Cerebellar nuclear complex (tissue), 1 donor: Measurements from ENCODE around the gene SQSTM1.
"Not testable (repeated sequence)": the region's sequence is repeated elsewhere in the genome, so short reads cannot be mapped to it uniquely, and the experiment has no call there.

ENCODE experiments used
- DNase-seq, 2 experiments: peaks; one replicate each; lab custom pipeline; 2025; lab: John Stamatoyannopoulos, UW

SQSTM1 gene

GRCh38 chr5:179820483-179821297 lies at the start of gene SQSTM1:
SQSTM1 (plus strand) TSS chr5:179820905; CDS start chr5:179820937, 32 bp downstream.
- no peak for DNase-seq

GRCh38 chr5:179771311-179771895 lies 49.3 kb upstream of the SQSTM1 start:
- no peak for DNase-seq

GRCh38 chr5:179772351-179772750 lies 48.4 kb upstream of the SQSTM1 start:
- DNase-seq, result no peak

GRCh38 chr5:179773686-179774040 lies 47.0 kb upstream of the SQSTM1 start:
- no peak for DNase-seq

GRCh38 chr5:179774442-179774841 lies 46.3 kb upstream of the SQSTM1 start:
- no peak for DNase-seq

- no peak for DNase-seq
Observed at GRCh38 chr5:179776411-179776938, 44.2 kb upstream of the SQSTM1 start.

GRCh38 chr5:179777456-179777855 lies 43.2 kb upstream of the SQSTM1 start:
- no peak for DNase-seq

- DNase-seq, result no peak
Observed at GRCh38 chr5:179777909-179778308, 42.8 kb upstream of the SQSTM1 start.

GRCh38 chr5:179778591-179778990 lies 42.1 kb upstream of the SQSTM1 start:
- no peak for DNase-seq

- DNase-seq, result no peak
Observed at GRCh38 chr5:179779826-179780225, 40.9 kb upstream of the SQSTM1 start.

- DNase-seq, result no peak
Observed at GRCh38 chr5:179780362-179780761, 40.3 kb upstream of the SQSTM1 start.

GRCh38 chr5:179781846-179782245 lies 38.9 kb upstream of the SQSTM1 start:
- DNase-seq, result no peak

GRCh38 chr5:179783128-179783527 lies 37.6 kb upstream of the SQSTM1 start:
- no peak for DNase-seq

- DNase-seq, result no peak
Observed at GRCh38 chr5:179786861-179787260, 33.8 kb upstream of the SQSTM1 start.

- no peak for DNase-seq
Observed at GRCh38 chr5:179788193-179788854, 32.4 kb upstream of the SQSTM1 start.

- not testable (repeated sequence) for DNase-seq
Observed at GRCh38 chr5:179789278-179789677, 31.4 kb upstream of the SQSTM1 start.

GRCh38 chr5:179791881-179792611 lies 28.7 kb upstream of the SQSTM1 start:
- DNase-seq, result no peak

- DNase-seq, result no peak
Observed at GRCh38 chr5:179792612-179793467, 27.9 kb upstream of the SQSTM1 start.

GRCh38 chr5:179793468-179794139 lies 27.1 kb upstream of the SQSTM1 start, which contains the start of gene LTC4S:
LTC4S (plus strand) TSS chr5:179793986; CDS start chr5:179794081, 95 bp downstream.
- DNase-seq, result no peak

GRCh38 chr5:179794171-179794570 lies 26.5 kb upstream of the SQSTM1 start:
- DNase-seq, result no peak
